BJ (cell line): ENCODE measurements around the gene SYK. TPM values are rescaled to one million over a fixed set of nuclear protein-coding genes. Genes with fewer than 3 reads are reported as not detected.

Source experiments
- CTCF ChIA-PET: fragments of 350-600 bp; formaldehyde crosslinking; extraction: SDS; loops from one replicate; lab custom pipeline; 2021; ENCODE audit warnings: antibody characterized with exemption, inconsistent platforms; lab: Yijun Ruan, JAX
- POLR2A ChIA-PET: fragments of 300-600 bp; sonication (Branson Sonifier 250); formaldehyde crosslinking; extraction: SDS; loops from one replicate; lab custom pipeline; 2021; ENCODE audit warnings: antibody characterized with exemption; lab: Charles Lee
- DNase-seq: peaks from one replicate; pipeline ENCODE4 v3.0.0-alpha.2; 2011; ENCODE audit warnings: low read depth
- H3K27me3 ChIP-seq: 2 replicates; pipeline ENCODE4 v1.6.0; 2011; ENCODE audit warnings: low read length; ENCODE audit not compliant: control insufficient read depth, insufficient read depth
- H3K36me3 ChIP-seq: 2 replicates; pipeline ENCODE4 v1.5.1; 2011; ENCODE audit warnings: low read length; ENCODE audit not compliant: control insufficient read depth, insufficient read depth
- H3K4me3 ChIP-seq: 2 replicates; pipeline ENCODE4 v1.5.1; 2011; ENCODE audit warnings: low read depth, mild to moderate bottlenecking, control low read depth, low read length
- polyA plus RNA-seq: library from polyadenylated mRNA; depleted of rRNA; stranded (reverse); fragments of >200 nt; gene quantifications from 2 replicates; pipeline ENCODE4 v1.2.3, GENCODE V29; 2011
- TF ChIP-seq, protein P1 (sequence below): IDR thresholded peaks from 2 replicates; pipeline ENCODE4 v1.5.1; 2011; ENCODE audit warnings: low read depth, mild to moderate bottlenecking, control low read depth, inconsistent platforms, low read length, moderate library complexity; ENCODE audit not compliant: insufficient read depth

Gene SYK
- polyA plus RNA-seq, 1 experiment, result not detected

DNA sequence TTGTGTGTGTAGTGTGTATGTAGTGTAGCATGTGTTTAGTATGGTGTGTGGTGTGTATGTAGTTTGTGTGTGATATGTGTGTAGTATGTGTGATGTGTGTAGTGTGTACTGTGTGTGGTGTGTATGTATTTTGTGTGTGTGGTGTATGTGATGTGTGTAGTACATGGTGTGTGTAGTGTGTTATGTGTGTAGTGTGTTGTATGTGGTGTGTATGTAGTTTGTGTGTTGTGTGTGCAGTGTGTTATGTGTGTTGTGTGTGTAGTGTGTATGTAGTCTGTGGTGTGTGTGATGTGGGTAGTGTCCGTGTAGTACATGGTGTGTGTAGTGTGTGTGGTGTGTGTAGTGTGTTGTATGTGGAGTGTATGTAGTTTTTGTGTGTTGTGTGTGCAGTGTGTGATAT lies 40.0 kb downstream of the SYK start:
- ChIA-PET CTCF (no interaction called here), POLR2A (no interaction called here)
- Histone ChIP-seq H3K36me3 (no peaks in the 10 kb centered on the region), H3K27me3 (no peaks in the 10 kb centered on the region), H3K4me3 (no peak overlapping the region)
- no peak for DNase-seq
- TF ChIP-seq, protein P1, sequence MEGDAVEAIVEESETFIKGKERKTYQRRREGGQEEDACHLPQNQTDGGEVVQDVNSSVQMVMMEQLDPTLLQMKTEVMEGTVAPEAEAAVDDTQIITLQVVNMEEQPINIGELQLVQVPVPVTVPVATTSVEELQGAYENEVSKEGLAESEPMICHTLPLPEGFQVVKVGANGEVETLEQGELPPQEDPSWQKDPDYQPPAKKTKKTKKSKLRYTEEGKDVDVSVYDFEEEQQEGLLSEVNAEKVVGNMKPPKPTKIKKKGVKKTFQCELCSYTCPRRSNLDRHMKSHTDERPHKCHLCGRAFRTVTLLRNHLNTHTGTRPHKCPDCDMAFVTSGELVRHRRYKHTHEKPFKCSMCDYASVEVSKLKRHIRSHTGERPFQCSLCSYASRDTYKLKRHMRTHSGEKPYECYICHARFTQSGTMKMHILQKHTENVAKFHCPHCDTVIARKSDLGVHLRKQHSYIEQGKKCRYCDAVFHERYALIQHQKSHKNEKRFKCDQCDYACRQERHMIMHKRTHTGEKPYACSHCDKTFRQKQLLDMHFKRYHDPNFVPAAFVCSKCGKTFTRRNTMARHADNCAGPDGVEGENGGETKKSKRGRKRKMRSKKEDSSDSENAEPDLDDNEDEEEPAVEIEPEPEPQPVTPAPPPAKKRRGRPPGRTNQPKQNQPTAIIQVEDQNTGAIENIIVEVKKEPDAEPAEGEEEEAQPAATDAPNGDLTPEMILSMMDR, result no peak

DNA sequence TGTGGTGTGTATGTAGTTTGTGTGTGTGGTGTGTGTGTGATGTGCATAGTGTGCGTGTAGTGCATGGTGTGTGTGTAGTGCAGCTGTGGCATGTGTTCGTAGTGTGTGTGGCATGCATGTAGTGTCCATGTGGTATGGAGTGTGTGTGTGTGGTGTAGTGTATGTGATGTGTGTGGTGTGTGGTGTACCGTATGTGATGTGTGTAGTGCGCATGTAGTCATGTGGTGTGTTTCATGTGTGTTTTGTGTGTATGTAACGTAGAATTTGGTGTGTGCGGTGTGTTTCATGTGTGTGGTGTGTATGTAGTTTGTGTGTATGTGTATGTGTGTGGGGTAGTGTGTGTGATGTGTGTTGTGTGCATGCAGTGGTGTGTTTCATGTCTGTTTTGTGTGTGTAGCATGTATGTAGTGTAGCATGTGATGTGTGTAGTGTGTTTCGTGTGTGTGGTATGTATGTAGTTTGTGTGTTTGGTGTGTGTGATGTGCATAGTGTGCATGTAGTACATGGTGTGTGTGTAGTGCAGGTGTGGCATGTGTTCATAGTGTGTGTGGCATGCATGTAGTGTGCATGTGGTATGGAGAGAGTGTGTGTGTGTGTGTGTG lies 40.7 kb downstream of the SYK start:
- POLR2A ChIA-PET, result no interaction called here
- no peak for DNase-seq
- Histone ChIP-seq H3K4me3 (no peak overlapping the region), H3K36me3 (no peaks in the 10 kb centered on the region), H3K27me3 (no peaks in the 10 kb centered on the region)
- TF ChIP-seq, protein P1, result no peak
- CTCF ChIA-PET, result no interaction called here

DNA sequence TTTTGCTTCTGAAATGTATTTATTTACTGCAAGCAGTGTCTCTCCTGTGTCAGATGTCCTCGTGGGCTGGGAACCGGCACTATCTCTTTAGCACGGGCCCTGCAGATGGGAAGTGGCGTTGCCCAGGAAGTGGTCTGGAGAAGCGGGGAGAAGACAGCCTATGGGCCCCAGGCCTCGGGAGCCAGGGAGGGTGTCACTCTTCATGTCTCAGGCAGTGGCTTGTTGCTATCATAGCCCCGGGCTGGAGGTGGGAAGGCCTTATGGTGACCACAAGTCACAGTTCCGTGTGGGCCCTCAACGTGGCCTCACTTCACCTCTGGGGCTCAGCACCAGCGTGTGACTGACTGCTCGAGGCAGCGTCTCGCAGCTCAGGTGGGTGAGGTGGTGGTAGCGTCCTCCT lies 41.4 kb downstream of the SYK start:
- Histone ChIP-seq H3K27me3 (no peaks in the 10 kb centered on the region), H3K36me3 (no peaks in the 10 kb centered on the region), H3K4me3 (no peak overlapping the region)
- ChIA-PET CTCF (no interaction called here), POLR2A (no interaction called here)
- TF ChIP-seq, protein P1, result no peak
- no peak for DNase-seq

DNA sequence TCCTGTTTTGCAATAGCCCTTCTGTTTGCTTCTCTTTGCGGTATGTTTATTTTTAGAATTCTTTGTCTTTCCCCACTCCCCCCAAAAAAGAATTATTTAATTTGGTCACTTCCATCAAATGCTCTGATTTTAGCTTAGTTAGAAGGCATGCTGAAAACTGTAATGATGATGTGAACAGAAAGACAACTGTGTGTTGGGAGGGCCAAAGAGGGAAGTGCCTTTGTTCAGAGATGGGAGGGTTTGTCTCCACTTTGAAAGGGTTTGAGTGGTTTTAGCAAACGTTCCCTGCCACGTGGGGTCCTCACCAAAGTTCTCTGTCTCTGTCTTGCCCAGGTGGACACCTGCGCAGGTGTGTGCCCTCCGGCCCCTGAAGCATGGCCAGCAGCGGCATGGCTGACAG lies 41.9 kb downstream of the SYK start:
- H3K36me3 ChIP-seq, result no peaks in the 10 kb centered on the region
- TF ChIP-seq, protein P1, result no peak
- CTCF ChIA-PET, result no interaction called here

DNA sequence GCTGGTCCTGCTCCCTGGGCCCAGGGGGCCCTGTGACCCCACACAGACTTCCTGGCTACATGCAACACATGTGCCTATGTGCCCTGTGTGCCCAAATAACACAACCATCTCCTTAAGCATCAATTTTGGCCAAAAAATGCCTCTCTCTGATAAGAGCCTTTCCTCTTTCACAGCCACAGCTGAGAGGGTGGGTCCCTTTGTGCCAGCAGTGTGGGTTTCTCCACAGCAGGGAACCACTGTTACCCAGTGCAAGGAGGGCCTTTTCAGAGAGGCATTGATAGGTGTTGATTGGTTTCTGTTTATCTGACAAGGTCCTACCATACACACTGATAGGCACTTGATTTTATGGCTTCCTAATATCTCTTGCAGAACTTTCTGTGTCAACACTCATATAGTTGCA lies 42.7 kb downstream of the SYK start:
- TF ChIP-seq, protein P1, result no peak
- ChIA-PET POLR2A (no interaction called here), CTCF (no interaction called here)
- no peak for DNase-seq
- no peaks in the 10 kb centered on the region for H3K36me3 ChIP-seq
- H3K4me3 ChIP-seq, result no peak overlapping the region
- H3K27me3 ChIP-seq, result no peaks in the 10 kb centered on the region

More for the DNA sequence above, 41.9 kb downstream of the SYK start:
- POLR2A ChIA-PET, result no interaction called here
- no peak for DNase-seq
- Histone ChIP-seq H3K4me3 (no peak overlapping the region), H3K27me3 (no peaks in the 10 kb centered on the region)
